Suprapubic skin (tissue), 4 donors: ENCODE measurements around the gene PCARE.

Source experiments
- CTCF ChIP-seq, 2 donors: fragments of 200-600 bp in 1 of 2; fragments of 450-650 bp in 1 of 2; sonication (generic) in 1 of 2; IDR thresholded peaks; one replicate each; pipeline ENCODE4 v1.5.1; 2016 to 2019; ENCODE audit warnings: antibody characterized with exemption in 2 of 2, mild to moderate bottlenecking in 1 of 2, moderate library complexity in 1 of 2
- EP300 ChIP-seq: sonication (generic); formaldehyde crosslinking; IDR thresholded peaks from one replicate; pipeline ENCODE4 v1.6.1; 2017; ENCODE audit warnings: antibody characterized with exemption
- POLR2AphosphoS5 ChIP-seq, 3 donors: sonication (generic); formaldehyde crosslinking; IDR thresholded peaks; one replicate each; pipeline ENCODE4 v1.6.1; 2017; ENCODE audit warnings: antibody characterized with exemption in 3 of 3

- TF ChIP-seq CTCF (IDR thresholded peaks at IDR 0.05) (no peak), EP300 (no peak), POLR2AphosphoS5 (IDR thresholded peaks at IDR 0.05) (no peak)
Measured at GRCh38 chr2:29053670-29054400, 20.5 kb downstream of the PCARE start.
